ENCODE results near the gene CHST13. TPM values are rescaled to one million over a fixed set of nuclear protein-coding genes. Genes with fewer than 3 reads are reported as not detected.

The CHST13 gene
- total RNA-seq, 1 experiment from 2014 or later, result 0.91 TPM

GRCh38 chr3:126522363-126522788 is 1.6 kb upstream of the CHST13 start:
- intact Hi-C loops (cut with micrococcal nuclease), result loop anchor here (2.0 to 10.0 kb wide), 3 partner anchors 142 to 1022 kb away; no protein-coding TSS in a partner anchor
- DNase-seq (ENCODE audit: low read depth, low spot score), result peak; percentile 28
- Histone ChIP-seq H2AFZ (ENCODE audit: low read depth, low read length, poor library complexity, severe bottlenecking) (peak overlapping the region; percentile 42), H3K27me3 (ENCODE audit: insufficient read depth, low read length) (no peaks in the 10 kb centered on the region), H3K4me2 (ENCODE audit: low read length) (peak overlapping the region; percentile 12; the same call in 1 of the 2 replicates), H3K9me2 (ENCODE audit: insufficient read depth) (no peaks in the 10 kb centered on the region), H3K27ac (ENCODE audit: low read depth, low read length) (no peak overlapping the region), H3K36me3 (ENCODE audit: control insufficient read depth in 1 of 2, insufficient read depth in 2 of 2, low read length in 2 of 2) (no peaks in the 10 kb centered on the region), H3K9ac (ENCODE audit: low read length) (no peak overlapping the region), H3K4me1 (ENCODE audit: control insufficient read depth in 1 of 2, insufficient read depth in 2 of 2, low read length in 2 of 2) (peaks cover 4 to 13% of the 10 kb centered on the region in 2 experiments; a peak in 2 of 4 replicates), H3K4me3 (replicated peaks in 1 of 2; ENCODE audit: low read depth in 1 of 2, low read length in 2 of 2) (no peak overlapping the region), H3K79me2 (ENCODE audit: insufficient read depth, low read length) (no peaks in the 10 kb centered on the region), H4K20me1 (ENCODE audit: insufficient read depth) (no peaks in the 10 kb centered on the region), H3K9me3 (ENCODE audit: control insufficient read depth in 1 of 2, insufficient read depth in 1 of 2, low read depth in 1 of 2, low read length in 2 of 2) (no peaks in the 10 kb centered on the region)
- RAD21 ChIA-PET (ENCODE audit: low non-redundant PET in 1 of 2, low total read pairs in 2 of 2, uncharacterized antibody in 2 of 2, unreplicated experiment in 2 of 2), result no interaction called here
- no TSS peak for BruUV-seq (replicated peaks)
- TF ChIP-seq SRF (IDR thresholded peaks at IDR 0.05; ENCODE audit: low read depth) (no peak), ZFX (IDR thresholded peaks at IDR 0.05) (no peak), ZNF274 (IDR thresholded peaks at IDR 0.05; ENCODE audit: low read depth, low read length) (no peak), RAD21 (IDR thresholded peaks at IDR 0.05; ENCODE audit: low read depth) (peak; percentile 81), CTCF (IDR thresholded peaks at IDR 0.05 in 2 of 3, conservative IDR thresholded peaks at IDR 0.05 in 1 of 3; ENCODE audit: borderline replicate concordance in 1 of 3, insufficient read depth in 1 of 3, low read depth in 2 of 3, low read length in 2 of 3) (peak; percentile 72 to 91 (median 84)), POLR2A (IDR thresholded peaks at IDR 0.05; ENCODE audit: borderline replicate concordance, extremely low read depth, insufficient read depth, insufficient read length) (no peak)
- ATAC-seq, result peak; percentile 66
- POLR2A ChIA-PET, result interaction anchor here (1.1 kb wide), 1 partner anchor 155 kb away, joined by 3 read pairs; no protein-coding TSS in a partner anchor
- CTCF ChIA-PET, result interaction anchor here (0.7 to 1.4 kb wide), 8 partner anchors 9 to 1026 kb away, joined by 3 to 5 read pairs (median 3); no protein-coding TSS in a partner anchor

- Histone ChIP-seq H3K9ac (ENCODE audit: low read length) (peak overlapping the region; percentile 25; the same call in 1 of the 2 replicates), H3K27ac (ENCODE audit: low read depth, low read length) (no peak overlapping the region), H4K20me1 (ENCODE audit: insufficient read depth) (no peaks in the 10 kb centered on the region), H3K9me2 (ENCODE audit: insufficient read depth) (no peaks in the 10 kb centered on the region), H3K9me3 (ENCODE audit: control insufficient read depth in 1 of 2, insufficient read depth in 1 of 2, low read depth in 1 of 2, low read length in 2 of 2) (no peaks in the 10 kb centered on the region), H3K79me2 (ENCODE audit: insufficient read depth, low read length) (no peaks in the 10 kb centered on the region), H3K4me3 (replicated peaks in 1 of 2; ENCODE audit: low read depth in 1 of 2, low read length in 2 of 2) (peak overlapping the region; percentile 23 to 55), H3K36me3 (ENCODE audit: control insufficient read depth in 1 of 2, insufficient read depth in 2 of 2, low read length in 2 of 2) (no peaks in the 10 kb centered on the region), H3K4me2 (ENCODE audit: low read length) (peak overlapping the region; percentile 74), H3K4me1 (ENCODE audit: control insufficient read depth in 1 of 2, insufficient read depth in 2 of 2, low read length in 2 of 2) (peaks cover 4 to 13% of the 10 kb centered on the region in 2 experiments; a peak in 2 of 4 replicates), H3K27me3 (ENCODE audit: insufficient read depth, low read length) (no peaks in the 10 kb centered on the region), H2AFZ (ENCODE audit: low read depth, low read length, poor library complexity, severe bottlenecking) (no peak overlapping the region)
- ATAC-seq, result no peak; the same call in 1 of the 2 replicates
- intact Hi-C loops (cut with micrococcal nuclease), result loop anchor here (5.0 to 10.0 kb wide), 2 partner anchors 140 to 392 kb away; no protein-coding TSS in a partner anchor
- RAD21 ChIA-PET (ENCODE audit: low non-redundant PET in 1 of 2, low total read pairs in 2 of 2, uncharacterized antibody in 2 of 2, unreplicated experiment in 2 of 2), result no interaction called here
- no TSS peak for BruUV-seq (replicated peaks)
- POLR2A ChIA-PET, result no interaction called here
- DNase-seq (ENCODE audit: low read depth, low spot score), result no peak
- CTCF ChIA-PET, result no interaction called here
- no peak for TF ChIP-seq CBX3 (IDR thresholded peaks at IDR 0.05; ENCODE audit: low read depth)
- no peak for TF ChIP-seq YY1 (IDR thresholded peaks at IDR 0.05; ENCODE audit: extremely low read depth, insufficient replicate concordance, low read depth, low read length)
- no peak for TF ChIP-seq TCF7L2 (IDR thresholded peaks at IDR 0.05; ENCODE audit: borderline replicate concordance, extremely low read depth, insufficient read depth, insufficient read length)
- TF ChIP-seq REST (IDR thresholded peaks at IDR 0.05; ENCODE audit: low read depth), result no peak
- TF ChIP-seq ATF3 (IDR thresholded peaks at IDR 0.05), result no peak
- no peak for TF ChIP-seq POLR2AphosphoS5 (IDR thresholded peaks at IDR 0.05; ENCODE audit: low read depth, low read length)
- TF ChIP-seq EZH2 (IDR thresholded peaks at IDR 0.05), result no peak
- no peak for TF ChIP-seq FOSL1 (IDR thresholded peaks at IDR 0.05; ENCODE audit: low read depth)
- no peak for TF ChIP-seq SRF (IDR thresholded peaks at IDR 0.05; ENCODE audit: low read depth)
Measured at GRCh38 chr3:126524429-126524988, 554 bp downstream of the CHST13 start.

All from HCT116 (cell line).